HG02759 (cell line): ENCODE measurements around the gene SMIM35.

ENCODE experiments used
- ATAC-seq: cut with Tn5 transposase; IDR thresholded peaks from one replicate; pipeline ENCODE4 v1.9.1; 2021; ENCODE audit warnings: mild to moderate bottlenecking, moderate library complexity; ENCODE audit not compliant: unreplicated experiment

SMIM35 gene

GRCh38 chr11:118086913-118087768, at the start of gene SMIM35:
TSS of gene SMIM35 (minus strand) at chr11:118086963. CDS start at chr11:118086757, 206 bp downstream.
- no peak for ATAC-seq

DNA sequence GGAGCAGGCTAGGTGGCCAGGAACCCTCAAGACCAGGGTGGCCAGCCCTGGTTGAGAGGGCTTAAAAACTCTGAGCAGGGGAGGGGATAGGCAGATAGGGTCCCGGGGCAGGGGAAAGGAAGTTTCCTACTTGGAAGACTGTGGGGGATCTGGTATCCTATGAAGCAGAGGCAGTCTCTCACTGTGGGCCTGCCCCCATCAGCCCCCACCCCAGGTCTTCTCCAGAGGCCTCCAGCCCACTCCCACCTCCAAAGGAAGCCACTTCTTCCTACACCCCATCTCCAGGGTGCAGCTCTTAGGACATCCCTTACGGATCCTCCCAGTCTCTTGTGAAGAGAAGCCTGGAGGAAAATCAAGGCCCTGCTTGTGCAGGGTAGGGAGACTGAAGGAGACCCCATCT, 49.6 kb upstream of the SMIM35 start:
- ATAC-seq: no peak

- ATAC-seq: no peak
These were observed 49.0 kb upstream of the SMIM35 start for GRCh38 chr11:118135796-118136165.

DNA sequence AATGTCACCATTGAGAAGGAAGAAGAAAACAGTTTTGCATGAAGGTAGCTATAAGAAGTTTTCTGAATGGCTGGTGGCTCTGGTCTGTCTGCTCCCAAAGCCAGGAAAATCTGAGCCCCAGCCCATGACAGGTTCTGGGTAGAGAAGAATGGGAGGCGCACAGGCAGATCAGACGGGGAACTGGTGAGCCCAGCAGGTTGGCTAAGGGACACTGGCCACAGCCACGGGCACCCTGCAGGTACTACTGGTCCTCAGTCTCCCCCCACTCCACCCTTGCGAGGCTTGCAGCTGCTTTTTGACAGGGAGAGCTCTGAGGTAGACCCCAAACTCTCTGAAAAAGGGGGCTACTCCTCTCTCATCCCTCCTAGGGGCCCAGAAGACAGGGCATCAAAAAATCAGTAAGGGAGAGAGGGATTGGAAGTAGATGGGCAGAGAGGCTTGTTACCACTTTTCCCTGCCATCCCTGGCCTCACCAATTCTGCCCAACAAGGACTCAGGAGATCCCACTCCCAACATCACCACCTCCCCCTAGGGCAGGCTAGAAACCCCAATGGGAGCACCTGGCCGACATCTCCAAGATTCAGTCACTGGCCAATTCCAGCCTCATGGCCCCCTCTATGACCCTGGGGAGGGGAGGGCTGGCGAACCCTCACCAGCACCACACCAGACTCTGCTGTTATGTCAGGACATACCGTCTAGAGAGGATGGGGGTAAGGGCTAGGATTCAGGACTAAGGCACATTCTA, 48.5 kb upstream of the SMIM35 start:
- no peak for ATAC-seq

- ATAC-seq: no peak
These were observed 47.1 kb upstream of the SMIM35 start for GRCh38 chr11:118133816-118134215.

DNA sequence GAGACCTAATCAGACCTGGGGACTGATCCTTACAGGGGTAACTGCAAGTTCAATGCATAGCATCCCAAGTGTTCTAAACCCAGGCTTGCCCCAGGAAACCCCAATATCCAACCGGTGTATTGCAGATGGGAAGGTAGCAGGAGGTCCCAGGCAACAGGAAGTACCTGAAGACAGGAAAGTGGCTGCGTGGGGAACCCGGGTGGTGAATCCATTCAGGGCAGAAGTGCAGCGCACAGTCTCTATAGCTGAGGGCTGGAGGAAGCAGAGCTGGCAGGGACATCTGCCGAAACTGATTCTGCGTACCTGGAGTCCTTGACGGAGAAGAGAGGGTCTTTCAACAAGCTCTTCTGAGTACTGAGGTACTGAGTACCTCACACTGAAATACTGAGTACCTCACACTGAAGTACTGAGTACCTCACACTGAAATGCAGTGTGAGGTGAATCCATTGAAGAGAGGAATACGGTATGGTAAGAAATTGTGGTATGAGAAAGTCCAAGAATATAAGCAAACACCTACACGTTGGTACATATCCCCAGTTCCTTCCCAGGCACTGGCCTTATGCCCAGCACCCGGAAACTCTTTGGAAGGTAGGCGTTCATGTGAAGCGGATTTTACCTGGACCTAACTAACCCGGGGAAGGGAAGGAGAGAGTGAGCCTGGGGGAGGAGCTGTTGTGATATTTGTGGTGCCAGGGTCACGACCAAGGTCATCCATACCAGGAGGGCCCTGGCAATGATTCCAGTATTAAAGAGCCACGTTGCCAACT, 45.8 kb upstream of the SMIM35 start:
- ATAC-seq: no peak

- no peak for ATAC-seq
These were observed 42.9 kb upstream of the SMIM35 start for GRCh38 chr11:118129471-118130172.

DNA sequence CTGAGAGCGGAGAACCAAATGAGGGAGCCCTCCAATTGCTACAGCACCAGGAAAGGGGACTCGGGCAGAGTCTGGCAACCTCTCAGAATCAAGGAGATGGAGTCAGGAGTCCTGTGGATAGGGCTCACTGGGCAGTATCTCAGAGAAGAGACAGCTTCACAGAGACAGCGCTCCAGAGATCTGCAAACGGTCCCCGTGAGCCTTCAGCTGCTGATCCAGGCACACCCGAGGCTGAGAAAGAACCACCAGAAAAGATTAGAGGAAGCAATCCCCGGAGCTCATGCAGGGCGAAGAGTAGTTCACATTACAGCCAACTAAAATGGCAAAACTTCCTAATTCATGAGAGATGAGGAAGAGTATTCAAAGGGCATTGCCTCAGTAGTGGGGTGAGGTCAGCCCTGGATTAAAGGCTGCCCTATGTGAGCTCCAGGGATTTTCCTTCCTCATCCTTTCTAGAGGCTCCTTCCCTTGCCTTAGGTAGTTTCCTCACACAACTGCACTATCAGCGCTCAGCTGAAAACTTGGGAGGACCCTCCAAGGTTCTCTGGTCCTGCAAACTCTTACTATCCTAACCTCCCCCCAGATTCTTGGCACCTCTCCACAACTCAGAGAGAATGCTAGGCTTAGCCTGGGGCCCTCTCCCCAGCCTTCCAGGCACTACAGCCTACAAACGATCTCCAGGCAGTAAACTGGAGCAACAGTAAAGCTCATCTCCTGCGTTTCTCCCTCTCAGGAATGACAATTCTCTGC, 42.1 kb upstream of the SMIM35 start:
- no peak for ATAC-seq

DNA sequence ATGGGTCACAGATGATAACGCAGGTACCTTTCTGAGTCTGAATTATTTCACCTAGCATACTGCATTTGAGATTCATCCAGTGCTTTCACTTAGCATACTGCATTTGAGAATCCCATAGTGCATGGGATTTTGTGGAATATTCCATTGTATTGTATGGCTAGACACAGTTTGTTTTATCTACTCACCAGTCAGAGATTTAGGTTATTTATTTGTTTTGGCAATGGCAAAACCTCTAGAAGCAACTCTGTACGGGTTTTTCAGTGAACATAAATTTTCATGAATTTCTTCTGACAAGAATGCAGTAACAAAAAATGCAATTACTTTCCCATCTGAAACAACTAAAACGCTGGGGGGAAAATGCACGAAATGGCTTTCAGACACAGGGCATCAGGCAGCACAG, 41.5 kb upstream of the SMIM35 start:
- no peak for ATAC-seq

- ATAC-seq: no peak
These were observed 39.5 kb upstream of the SMIM35 start for GRCh38 chr11:118126082-118126838.

DNA sequence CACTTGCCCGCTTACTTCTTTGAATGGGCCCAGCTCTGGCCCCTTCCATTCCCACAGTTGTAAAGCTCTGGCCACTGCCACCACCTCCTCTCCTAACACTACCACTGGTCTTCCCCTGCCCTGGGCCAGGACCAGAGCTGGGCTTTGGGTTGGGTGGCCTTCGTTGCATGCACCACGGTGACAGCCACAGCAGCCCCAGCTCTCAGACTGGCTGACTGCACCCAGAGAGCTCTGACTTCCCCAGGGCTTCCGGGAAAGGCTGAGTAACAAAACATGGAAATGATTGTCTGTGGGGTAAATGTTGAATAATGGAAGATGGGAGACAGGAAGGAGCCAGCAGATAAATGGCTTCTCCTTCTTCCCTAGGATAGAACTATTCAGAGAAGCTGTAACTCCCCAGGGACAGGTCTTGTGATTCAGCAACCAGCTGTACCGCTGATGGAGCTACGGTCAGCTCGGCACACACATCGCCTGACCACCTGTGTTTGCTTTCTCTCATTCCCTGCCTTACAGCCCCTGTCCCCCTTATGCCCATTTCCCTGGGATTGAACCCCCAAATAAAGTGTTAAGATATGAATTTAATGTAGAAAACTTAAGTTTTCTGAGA, 38.3 kb upstream of the SMIM35 start:
- no peak for ATAC-seq

DNA sequence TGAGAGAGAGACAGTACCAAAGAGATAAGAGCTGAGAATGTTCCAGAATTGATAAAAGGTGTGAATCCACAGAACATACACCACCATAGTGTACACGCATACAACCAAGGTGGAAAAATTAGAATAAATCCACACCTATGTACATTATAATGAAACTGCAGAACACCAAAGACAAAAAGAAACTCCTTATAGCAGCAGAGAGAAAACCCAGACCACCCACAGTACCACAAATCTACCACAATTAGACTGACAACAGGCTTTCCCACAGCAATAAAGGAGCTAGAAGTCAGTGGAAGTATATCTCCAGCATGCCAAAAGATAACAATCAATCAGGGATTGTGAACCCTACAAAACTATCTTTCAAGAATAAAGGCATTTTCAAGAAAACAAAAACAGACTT, 34.0 kb upstream of the SMIM35 start:
- ATAC-seq: no peak

DNA sequence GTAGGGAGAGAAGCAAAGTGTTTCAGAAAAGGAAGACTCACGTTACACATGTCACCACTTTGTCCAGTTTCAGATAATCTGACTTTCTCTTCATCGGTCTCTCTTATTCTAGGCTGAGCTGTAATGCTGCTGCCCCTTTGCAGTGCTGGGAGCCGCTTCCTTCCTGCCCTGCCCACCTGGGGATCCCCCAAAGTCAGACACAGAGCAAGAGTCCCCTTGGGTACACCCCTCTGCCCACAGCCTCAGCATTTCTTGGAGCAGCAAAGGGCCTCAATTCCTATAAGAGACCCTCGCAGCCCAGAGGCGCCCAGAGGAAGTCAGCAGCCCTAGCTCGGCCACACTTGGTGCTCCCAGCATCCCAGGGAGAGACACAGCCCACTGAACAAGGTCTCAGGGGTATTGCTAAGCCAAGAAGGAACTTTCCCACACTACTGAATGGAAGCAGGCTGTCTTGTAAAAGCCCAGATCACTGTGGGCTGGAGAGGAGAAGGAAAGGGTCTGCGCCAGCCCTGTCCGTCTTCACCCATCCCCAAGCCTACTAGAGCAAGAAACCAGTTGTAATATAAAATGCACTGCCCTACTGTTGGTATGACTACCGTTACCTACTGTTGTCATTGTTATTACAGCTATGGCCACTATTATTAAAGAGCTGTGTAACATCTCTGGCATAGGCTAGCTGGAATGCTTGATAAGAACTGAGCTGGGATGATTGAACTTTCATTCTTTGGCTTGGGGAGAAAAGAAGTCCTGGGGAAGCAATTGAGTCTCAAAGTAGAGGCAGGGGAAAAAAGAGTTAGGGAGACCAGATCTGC, 31.2 kb upstream of the SMIM35 start:
- ATAC-seq: peak; percentile 79

DNA sequence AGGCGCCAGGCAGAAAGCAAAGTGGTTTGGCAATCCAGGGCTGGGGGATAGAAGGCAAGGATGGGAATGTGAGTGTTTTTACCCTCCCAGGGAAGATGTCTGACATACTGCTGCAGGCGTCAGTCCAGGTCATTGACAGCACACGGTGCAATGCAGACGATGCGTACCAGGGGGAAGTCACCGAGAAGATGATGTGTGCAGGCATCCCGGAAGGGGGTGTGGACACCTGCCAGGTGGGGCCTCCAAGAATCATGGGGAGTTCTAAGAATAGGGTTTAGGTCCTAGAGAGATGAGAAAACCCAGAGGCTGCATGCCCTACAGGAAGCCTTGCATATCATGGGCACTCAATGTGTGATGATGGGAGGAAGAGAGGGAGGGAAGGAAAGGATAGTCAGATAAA, 28.3 kb upstream of the SMIM35 start:
- ATAC-seq: no peak

GRCh38 chr11:118114266-118114665, 27.5 kb upstream of the SMIM35 start:
- ATAC-seq: no peak

DNA sequence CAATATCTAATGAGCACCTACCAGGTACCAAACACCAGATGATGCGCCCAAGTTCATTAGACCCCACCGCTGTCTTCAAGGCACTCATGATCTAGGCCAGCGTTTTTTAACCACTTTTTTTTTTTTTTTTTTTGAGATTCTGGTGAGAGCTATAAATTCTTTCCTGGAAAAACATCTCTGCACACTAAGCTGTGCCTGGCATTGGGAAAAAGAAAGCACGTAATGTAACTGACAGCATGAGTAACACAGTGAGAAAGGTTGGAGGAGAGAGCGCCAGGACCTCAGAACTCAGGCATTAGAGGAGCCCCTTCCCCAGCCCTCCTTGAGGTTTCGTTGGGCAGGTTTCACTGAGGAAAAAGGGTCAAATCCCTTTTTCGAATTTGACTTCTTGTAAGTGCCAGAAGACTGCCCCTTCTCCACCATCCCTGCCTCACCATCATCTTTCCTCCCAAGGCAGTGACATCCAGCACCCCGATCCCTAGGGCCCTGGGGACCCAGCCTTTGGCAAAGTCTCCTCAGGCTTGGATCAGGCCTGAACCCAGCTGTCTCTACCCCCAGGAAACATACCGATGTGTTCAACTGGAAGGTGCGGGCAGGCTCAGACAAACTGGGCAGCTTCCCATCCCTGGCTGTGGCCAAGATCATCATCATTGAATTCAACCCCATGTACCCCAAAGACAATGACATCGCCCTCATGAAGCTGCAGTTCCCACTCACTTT, 26.1 kb upstream of the SMIM35 start:
- ATAC-seq: no peak

GRCh38 chr11:118111744-118112035, 24.9 kb upstream of the SMIM35 start:
- ATAC-seq: no peak
